ENCODE data around the gene INS.
"Not testable (repeated sequence)": the region's sequence is repeated elsewhere in the genome, so short reads cannot be mapped to it uniquely, and the experiment has no call there.

Gene INS

DNA sequence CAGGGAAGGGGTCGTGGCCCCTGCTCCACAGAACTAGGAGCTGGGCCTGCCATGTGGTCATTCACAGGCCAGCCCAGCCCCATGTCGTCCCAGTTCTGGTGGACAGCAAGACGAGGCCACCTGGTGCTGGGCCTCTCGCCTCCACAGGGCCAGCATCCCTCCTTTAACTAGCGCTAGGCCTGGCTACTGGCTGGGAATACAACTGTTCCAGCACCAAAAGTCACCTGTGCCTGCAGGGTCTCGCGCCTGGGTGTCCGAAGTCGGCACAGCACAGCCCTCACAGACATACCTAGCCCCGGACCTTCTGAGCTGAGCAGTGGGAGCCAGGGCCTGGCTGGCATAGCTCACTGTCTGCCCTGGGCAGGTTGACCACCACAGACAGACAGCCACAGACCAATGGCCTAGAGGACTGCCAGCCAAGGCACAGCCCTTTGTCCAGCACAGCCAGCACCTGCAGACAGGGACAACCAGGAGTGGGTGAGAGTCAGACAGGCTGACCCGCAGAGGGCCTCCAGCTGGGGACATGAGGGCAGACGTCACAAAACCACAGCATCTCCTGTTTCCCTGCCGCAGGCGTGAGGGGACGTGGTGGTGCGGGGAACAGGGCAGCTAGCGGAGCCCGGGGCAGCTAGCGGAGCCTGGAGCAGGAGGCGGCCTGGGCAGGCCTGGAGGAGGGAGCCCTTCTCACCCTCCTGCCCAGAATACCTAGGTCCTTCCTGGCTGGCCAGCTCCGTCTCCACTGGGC is 37.8 kb upstream of the INS start:
- DNase-seq, result peak in 1 of 2 experiments; percentile 48

- DNase-seq, result peak; percentile 35 to 73
Measured at GRCh38 chr11:2197771-2198520, 36.9 kb upstream of the INS start.

- DNase-seq, result peak; percentile 81 to 97
Measured at GRCh38 chr11:2196970-2197770, 36.2 kb upstream of the INS start.

DNA sequence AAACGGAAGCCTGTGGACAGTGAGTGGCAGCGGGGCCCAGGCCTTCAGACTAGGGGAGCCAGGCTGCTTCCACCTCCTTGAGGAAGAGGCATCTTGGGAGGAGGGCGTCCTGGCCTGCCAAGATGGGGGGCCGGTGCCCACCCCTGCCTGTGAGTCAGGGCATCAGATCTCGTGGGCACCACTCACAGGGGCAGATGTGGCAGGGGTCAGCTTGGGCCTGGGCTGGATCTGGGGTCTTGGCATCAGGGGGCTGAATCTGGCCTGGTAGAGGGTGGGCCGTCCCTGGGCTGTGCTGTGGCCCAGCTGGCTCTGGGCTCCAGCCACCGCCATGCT is 34.7 kb upstream of the INS start:
- no peak for DNase-seq

GRCh38 chr11:2194877-2195755 is 34.1 kb upstream of the INS start:
- peak; percentile 51 to 83 for DNase-seq

- DNase-seq, result not testable (repeated sequence)
Measured at GRCh38 chr11:2193888-2194595, 33.0 kb upstream of the INS start.

DNA sequence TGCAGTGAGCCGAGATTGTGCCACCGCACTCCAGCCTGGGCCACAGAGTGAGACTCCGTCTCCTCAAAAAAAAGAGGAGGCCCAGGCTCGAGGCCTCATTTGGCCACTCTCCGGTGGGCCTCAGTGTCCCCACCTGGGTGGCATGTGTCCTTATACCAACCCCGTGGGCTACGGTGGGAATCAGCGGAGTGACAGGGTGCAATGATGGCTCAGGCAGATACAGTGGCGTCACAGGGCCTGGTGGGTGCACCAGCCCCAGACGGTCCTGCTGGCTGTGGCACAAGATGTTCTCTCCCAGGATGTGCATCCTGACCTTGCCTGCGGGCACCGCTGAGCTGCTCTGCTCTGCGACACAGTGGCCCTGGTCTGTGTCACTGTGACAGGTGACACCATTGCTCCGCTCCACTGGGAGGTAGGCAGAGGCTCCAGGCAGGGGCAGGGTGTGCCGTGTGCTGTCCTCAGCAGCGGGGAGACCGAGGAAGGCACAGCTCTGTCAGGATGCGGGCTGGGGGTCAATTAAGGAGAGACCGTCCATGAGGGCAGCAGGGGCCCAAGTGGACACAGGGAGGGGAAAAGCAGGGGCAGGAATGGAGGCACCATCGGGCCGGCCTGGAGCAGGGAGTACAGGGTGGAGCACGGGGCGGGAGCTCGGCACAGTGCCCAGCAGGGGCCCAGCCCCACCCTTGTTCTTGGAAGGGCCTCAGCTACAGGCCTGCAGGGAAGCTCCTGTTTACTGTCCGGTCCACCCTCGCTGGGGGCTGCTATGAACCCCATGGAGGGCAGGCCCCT is 32.3 kb upstream of the INS start:
- DNase-seq, result no peak

- DNase-seq, result no peak
Measured at GRCh38 chr11:2192435-2192834, 31.4 kb upstream of the INS start.

DNA sequence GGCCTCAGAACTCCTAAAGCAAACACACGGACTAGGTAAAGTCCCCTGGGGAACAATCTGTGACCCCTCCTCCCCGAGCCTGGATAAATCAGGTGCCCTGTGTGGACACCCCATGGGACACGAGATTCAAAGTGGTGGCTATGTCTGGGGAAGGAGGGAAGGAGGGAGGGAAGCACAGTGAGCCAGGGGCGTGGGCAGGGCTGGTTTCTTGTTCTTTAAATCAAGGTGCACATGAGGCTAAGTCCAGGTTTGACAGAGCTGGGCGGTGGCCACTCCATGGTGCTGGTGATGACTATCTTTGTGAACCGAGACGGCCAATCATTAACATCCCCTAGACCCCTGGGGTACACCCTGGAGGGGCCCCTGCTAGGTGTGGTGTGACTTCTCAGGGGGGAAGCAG is 30.9 kb upstream of the INS start:
- peak in 1 of 2 experiments; percentile 60 for DNase-seq

DNA sequence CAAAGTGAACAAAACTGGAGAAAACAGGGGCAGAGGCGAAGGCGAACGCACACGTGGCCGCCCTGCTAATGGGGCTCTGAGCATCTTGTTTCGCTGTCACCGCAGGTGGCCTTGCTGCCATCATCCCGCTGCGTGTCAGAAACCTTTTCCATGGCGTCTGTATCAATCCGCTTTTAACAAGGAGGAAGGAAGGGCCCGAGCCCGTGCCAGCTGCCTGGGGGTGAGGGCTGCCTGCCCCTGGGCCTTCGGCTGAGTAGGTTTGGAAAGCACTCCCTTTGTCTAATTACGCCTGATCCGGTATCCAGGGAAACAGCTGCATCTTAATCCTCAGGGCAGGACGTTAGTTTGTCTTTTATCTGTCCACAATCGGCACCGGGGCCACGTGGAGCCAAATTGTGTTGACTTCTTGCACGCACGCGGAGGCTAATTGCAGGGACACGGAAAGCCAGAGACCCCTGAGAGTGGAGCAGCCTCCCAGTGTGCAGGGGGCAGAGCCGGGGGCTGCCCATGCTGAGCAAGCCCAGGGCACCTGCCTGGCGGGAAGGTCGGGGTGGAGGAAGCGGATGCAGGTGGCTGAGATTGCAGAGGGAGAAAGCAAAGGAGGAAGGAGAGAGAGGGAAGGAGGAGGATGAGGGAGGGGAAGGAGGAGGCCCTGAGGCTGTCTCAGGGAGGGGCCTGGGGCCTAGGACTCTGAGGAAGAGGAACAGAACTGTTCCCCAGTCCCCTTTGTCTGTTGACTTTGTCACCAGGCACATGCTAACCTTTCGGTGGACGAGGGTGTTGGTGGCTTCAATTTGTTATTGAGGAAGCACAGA is 29.9 kb upstream of the INS start:
- peak in 1 of 2 experiments; percentile 41 for DNase-seq

- DNase-seq, result no peak
Measured at GRCh38 chr11:2189938-2190656, 29.1 kb upstream of the INS start.

- DNase-seq, result no peak
Measured at GRCh38 chr11:2188745-2189144, 27.7 kb upstream of the INS start.

GRCh38 chr11:2187280-2187707 is 26.3 kb upstream of the INS start:
- DNase-seq, result no peak

GRCh38 chr11:2186669-2187279 is 25.8 kb upstream of the INS start:
- peak; percentile 93 to 97 for DNase-seq

DNA sequence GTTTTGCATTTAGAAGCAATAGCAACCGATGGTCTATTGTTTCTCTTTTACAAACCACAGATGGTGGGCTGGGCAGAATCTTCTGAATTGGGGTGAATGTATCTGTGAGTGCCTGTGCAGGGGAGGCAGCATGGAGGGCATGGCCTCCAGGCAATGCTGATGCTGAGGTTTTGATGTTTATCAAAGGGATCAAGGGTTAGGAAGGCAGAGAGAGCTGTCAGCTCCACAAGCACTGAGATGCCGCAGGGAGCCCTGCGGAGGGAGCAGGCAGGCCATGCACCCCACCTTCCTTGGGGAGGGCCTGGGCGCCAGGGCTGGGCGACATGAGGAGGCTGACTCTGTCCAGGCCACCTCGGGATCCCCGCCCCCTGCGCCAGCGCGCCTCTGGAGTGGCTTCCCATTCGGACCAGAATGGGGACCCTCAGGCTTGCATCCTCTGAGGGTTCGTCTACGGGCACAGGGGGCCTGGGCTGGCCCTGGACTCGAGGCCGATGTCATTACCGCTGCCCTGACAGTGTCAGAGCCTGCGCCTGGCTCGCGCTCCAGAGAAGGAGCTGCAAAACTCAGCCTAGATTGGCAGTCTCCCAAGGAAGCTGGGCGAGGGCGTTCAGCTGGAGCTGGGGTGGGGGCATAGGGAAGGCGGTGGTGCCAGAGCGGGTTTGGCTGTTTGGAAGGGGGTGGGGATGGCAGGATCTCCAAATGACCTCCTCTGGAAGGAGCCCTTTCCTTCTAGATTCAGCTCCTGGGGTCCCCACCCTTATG is 24.5 kb upstream of the INS start:
- DNase-seq, result no peak

GRCh38 chr11:2182692-2183474 is 21.9 kb upstream of the INS start:
- no peak for DNase-seq

DNA sequence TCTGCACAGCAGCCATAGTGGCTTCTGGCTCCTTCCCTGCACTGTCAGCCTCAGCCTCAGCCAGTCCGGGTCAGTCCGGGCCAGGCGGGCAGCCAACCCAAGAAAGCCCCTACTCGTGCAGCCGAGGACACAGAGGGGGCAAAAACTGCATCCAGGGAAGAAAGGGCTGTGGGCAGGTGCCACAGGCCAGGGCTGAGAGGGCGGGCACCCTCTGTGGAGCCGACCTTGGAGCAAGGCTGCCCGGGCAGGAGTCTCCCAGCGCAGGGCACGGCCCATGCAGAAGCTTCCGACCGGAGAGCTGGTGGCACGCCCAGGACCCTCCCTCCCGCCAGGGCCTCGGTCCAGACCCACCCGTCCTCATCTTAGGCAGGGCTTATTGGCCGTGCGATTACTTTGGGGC is 21.1 kb upstream of the INS start:
- no peak for DNase-seq

Measured in NCI-H526 (cell line).